GM15510 (cell line): Measurements from ENCODE around the gene IVNS1ABP.

ENCODE experiments used
- POLR2A ChIP-seq: IDR thresholded peaks from 3 replicates; pipeline ENCODE4 v1.6.1; 2011; ENCODE audit warnings: borderline replicate concordance; ENCODE audit not compliant: insufficient read length; ENCODE audit errors: extremely low read depth

Gene IVNS1ABP

DNA sequence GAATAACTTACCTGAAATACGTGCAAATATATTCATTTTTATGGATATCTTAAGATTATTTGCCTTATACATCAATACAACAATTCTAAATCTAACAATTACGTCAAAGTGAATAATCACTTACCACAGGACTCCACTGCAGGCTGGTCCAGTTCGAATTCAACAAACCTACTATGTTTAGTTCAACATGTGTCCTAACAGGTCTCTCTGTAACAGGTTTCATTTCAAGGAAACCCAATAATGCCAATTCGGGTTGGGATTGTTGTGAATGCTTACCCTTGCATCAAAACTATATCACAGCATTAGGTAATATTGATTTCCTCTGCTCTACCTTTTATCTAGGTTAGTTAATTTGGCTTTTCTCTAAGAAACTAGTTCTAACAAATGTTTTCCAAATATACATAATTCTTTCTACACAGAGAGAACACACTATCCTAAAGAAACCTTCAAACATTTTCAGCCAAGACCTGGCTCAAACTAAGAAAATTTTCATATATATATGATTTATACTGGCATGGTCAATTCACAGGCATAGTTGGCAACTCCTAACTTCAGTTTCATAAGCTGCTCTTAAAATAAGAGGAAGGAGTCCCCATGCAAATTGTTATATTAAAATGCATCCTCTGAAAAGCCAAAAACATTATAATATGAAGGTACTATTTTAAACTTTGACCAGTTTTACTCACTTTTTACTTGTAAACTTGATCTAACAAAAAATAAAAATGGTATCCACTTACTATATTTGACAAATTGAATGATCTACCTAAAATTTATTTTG, 4.5 kb downstream of the IVNS1ABP start:
- TF ChIP-seq POLR2A, result no peak

GRCh38 chr1:185311589-185312225, 5.3 kb downstream of the IVNS1ABP start:
- no peak for TF ChIP-seq POLR2A

DNA sequence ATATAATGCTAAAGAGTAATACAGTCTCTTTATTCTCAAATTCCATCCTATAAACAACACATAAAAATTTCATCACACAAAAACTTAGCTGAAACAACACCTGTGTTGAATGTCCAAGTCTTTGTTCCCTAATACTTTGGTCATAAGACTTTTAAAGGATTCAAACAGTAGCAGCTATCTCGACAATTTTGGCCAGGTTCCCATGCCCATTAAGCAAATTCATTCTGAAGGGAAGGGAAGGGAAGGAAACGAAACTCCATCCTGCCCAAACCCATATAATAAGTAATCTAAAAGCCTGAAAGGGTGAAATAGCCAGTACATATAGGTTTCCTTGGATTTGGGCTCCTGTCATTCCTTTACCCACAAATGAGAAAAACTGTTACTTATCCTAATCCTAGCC, 7.5 kb downstream of the IVNS1ABP start:
- no peak for TF ChIP-seq POLR2A

GRCh38 chr1:185308126-185308525, 8.9 kb downstream of the IVNS1ABP start:
- TF ChIP-seq POLR2A, result no peak

- TF ChIP-seq POLR2A, result no peak
Measured at GRCh38 chr1:185305419-185305818, 11.6 kb downstream of the IVNS1ABP start.

DNA sequence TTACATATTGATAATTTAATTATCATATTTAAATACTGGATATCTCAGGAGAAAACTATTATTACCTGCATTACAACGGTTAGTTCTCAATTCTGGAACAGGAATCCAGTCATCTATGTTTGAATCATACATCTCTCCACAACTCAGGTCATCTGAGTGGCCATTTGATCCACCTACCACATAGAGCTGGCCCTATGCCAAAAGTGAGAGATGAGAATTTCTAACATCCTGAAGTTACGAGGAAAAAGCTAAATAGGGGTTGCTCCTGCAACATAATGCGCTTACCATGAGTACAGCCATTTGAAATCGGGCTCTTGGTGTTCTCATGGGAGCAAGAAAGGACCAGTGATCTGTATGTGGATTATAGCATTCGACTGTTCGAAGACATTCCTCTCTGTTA, 16.9 kb downstream of the IVNS1ABP start:
- no peak for TF ChIP-seq POLR2A

DNA sequence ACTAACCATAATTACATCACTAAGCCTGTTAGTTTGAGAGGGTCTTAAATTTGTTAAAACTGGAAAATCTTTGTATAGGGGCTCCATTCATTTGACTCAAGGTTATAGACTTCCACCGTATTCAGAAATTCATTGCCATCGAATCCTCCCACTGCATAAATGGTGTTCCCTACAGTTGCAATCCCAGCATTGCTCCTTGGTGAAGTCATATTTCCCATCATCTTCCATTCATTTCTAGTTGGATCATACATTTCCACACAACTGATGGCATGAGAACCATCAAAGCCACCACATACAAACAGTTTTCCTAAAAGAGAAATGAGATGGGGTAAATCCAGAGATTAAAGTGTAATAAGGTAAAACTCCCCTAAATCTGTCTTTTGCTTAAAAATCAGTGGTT, 19.1 kb downstream of the IVNS1ABP start:
- no peak for TF ChIP-seq POLR2A

DNA sequence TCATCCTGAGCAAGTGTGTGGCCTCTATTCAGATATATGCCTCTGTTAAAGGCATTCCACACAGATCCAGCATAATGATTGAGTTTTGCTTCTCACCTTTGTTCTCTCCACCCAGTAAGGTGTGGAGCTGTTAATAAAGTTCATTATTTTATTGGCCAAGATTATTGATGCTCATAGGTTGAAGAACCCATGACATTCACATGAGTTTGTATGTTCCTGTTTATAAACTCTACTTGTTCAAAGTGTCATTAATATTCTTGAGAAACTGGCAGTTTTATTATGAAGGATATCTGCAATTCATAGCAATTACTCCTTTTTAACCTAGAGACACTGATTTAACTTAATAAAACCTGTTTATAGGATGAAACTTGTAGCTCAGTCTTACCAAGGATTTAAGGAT, 22.0 kb downstream of the IVNS1ABP start:
- TF ChIP-seq POLR2A, result no peak

DNA sequence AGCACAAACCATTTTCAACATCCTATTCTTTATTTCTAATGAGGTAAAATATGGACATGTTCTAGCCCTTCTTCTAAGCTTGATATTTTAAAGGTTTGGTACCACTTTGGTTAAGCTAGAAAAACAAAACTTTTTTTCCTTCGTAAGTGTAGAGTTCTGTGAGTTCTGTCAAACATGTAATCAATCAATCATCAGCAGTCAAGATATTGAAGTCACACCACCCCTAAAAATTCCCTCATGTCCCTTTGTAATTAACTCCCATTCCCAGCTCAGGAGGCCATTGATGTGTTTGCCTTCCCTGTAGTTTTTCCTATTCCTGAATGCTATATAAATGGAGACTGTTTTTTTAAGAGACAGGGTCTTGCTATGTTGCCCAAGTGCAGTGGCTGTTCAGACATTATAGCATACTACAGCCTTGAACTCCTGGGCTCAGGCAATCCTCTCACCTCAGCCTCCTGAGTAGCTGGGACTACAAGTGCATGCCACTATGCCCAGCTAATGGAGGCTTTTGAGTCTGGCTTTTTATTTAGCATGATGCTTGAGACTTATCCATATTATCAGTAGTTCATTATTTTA, 23.0 kb downstream of the IVNS1ABP start:
- TF ChIP-seq POLR2A, result no peak

GRCh38 chr1:185292237-185292636, 24.8 kb downstream of the IVNS1ABP start:
- no peak for TF ChIP-seq POLR2A

GRCh38 chr1:185291652-185292051, 25.4 kb downstream of the IVNS1ABP start:
- TF ChIP-seq POLR2A, result no peak

- TF ChIP-seq POLR2A, result no peak
Measured at GRCh38 chr1:185291159-185291558, 25.9 kb downstream of the IVNS1ABP start.

- TF ChIP-seq POLR2A, result no peak
Measured at GRCh38 chr1:185289880-185290279, 27.2 kb downstream of the IVNS1ABP start.

- no peak for TF ChIP-seq POLR2A
Measured at GRCh38 chr1:185288435-185288834, 28.6 kb downstream of the IVNS1ABP start.

- no peak for TF ChIP-seq POLR2A
Measured at GRCh38 chr1:185287451-185287850, 29.6 kb downstream of the IVNS1ABP start.
